ES-I3 (cell line): ENCODE data around the gene SRRT.
"Not testable (repeated sequence)": the region's sequence is repeated elsewhere in the genome, so short reads cannot be mapped to it uniquely, and the experiment has no call there.

Source experiments
- H3K36me3 ChIP-seq: 2 replicates; pipeline ENCODE4 v1.6.1; 2013; ENCODE audit warnings: mild to moderate bottlenecking, low read length, control low read depth, moderate library complexity; ENCODE audit not compliant: insufficient read depth
- H3K4me1 ChIP-seq: 2 replicates; pipeline ENCODE4 v1.6.1; 2013; ENCODE audit warnings: mild to moderate bottlenecking, control low read depth, low read length; ENCODE audit not compliant: insufficient read depth
- H3K9ac ChIP-seq: 2 replicates; pipeline ENCODE4 v1.6.1; 2013; ENCODE audit warnings: low read depth, mild to moderate bottlenecking, low read length, moderate library complexity
- H3K9me3 ChIP-seq: 2 replicates; pipeline ENCODE4 v1.6.1; 2013; ENCODE audit warnings: mild to moderate bottlenecking, low read length, moderate library complexity; ENCODE audit not compliant: control insufficient read depth, insufficient read depth

The SRRT gene

DNA sequence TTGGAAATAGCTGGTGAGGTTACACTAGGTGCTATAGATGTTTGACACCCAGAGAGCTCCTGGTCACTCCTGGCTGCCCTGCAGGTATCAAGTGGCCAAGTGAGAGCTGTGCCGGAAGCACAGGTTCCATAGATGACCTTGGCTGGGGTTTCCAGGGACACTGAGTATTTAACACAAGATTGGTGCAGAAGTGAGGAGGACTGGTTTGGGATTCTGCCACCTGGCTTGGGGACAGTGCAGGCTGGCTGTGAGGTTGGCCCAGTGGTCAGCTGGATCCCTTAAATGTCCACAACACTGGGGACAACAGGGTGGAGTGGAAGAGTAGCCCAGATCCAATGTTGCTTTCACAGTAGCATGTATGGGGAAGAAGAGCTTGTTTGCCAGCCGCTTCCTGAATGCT lies 26.1 kb downstream of the SRRT start:
- Histone ChIP-seq H3K9ac (no peak overlapping the region), H3K9me3 (no peaks in the 10 kb centered on the region), H3K36me3 (no peaks in the 10 kb centered on the region), H3K4me1 (no peaks in the 10 kb centered on the region)

- no peaks in the 10 kb centered on the region for H3K4me1 ChIP-seq
- H3K9me3 ChIP-seq = no peaks in the 10 kb centered on the region
- H3K36me3 ChIP-seq = no peaks in the 10 kb centered on the region
- no peak overlapping the region for H3K9ac ChIP-seq
Measured at GRCh38 chr7:100901921-100902332, 27.0 kb downstream of the SRRT start.

GRCh38 chr7:100902638-100903037 lies 27.7 kb downstream of the SRRT start:
- no peaks in the 10 kb centered on the region for H3K4me1 ChIP-seq
- no peak overlapping the region for H3K9ac ChIP-seq
- no peaks in the 10 kb centered on the region for H3K36me3 ChIP-seq
- no peaks in the 10 kb centered on the region for H3K9me3 ChIP-seq

- Histone ChIP-seq H3K9me3 (no peaks in the 10 kb centered on the region), H3K36me3 (no peaks in the 10 kb centered on the region), H3K4me1 (no peaks in the 10 kb centered on the region), H3K9ac (no peak overlapping the region)
Measured at GRCh38 chr7:100908512-100908911, 33.6 kb downstream of the SRRT start.

GRCh38 chr7:100910443-100910842 lies 35.5 kb downstream of the SRRT start:
- not testable (repeated sequence) for H3K9ac ChIP-seq, H3K4me1 ChIP-seq, H3K36me3 ChIP-seq, H3K9me3 ChIP-seq

- no peak overlapping the region for H3K9ac ChIP-seq
Measured at GRCh38 chr7:100911484-100911883, 36.6 kb downstream of the SRRT start.

GRCh38 chr7:100914208-100914878 lies 39.4 kb downstream of the SRRT start:
- H3K9me3 ChIP-seq = no peaks in the 10 kb centered on the region
- no peak overlapping the region for H3K9ac ChIP-seq
- peaks cover 9% of the 10 kb centered on the region; the same call in 1 of the 2 replicates for H3K4me1 ChIP-seq
- H3K36me3 ChIP-seq = no peaks in the 10 kb centered on the region

More at GRCh38 chr7:100911484-100911883, 36.6 kb downstream of the SRRT start:
- no peaks in the 10 kb centered on the region for H3K36me3 ChIP-seq
- no peaks in the 10 kb centered on the region for H3K9me3 ChIP-seq
- H3K4me1 ChIP-seq = peaks cover 4% of the 10 kb centered on the region; the same call in 1 of the 2 replicates

GRCh38 chr7:100914879-100915447 lies 40.1 kb downstream of the SRRT start:
- Histone ChIP-seq H3K36me3 (no peaks in the 10 kb centered on the region), H3K9me3 (no peaks in the 10 kb centered on the region), H3K4me1 (peaks cover 9% of the 10 kb centered on the region; the same call in 1 of the 2 replicates), H3K9ac (no peak overlapping the region)

GRCh38 chr7:100919335-100919734 lies 44.4 kb downstream of the SRRT start:
- not testable (repeated sequence) for H3K9ac ChIP-seq, H3K9me3 ChIP-seq, H3K36me3 ChIP-seq
- peaks cover 15% of the 10 kb centered on the region for H3K4me1 ChIP-seq

DNA sequence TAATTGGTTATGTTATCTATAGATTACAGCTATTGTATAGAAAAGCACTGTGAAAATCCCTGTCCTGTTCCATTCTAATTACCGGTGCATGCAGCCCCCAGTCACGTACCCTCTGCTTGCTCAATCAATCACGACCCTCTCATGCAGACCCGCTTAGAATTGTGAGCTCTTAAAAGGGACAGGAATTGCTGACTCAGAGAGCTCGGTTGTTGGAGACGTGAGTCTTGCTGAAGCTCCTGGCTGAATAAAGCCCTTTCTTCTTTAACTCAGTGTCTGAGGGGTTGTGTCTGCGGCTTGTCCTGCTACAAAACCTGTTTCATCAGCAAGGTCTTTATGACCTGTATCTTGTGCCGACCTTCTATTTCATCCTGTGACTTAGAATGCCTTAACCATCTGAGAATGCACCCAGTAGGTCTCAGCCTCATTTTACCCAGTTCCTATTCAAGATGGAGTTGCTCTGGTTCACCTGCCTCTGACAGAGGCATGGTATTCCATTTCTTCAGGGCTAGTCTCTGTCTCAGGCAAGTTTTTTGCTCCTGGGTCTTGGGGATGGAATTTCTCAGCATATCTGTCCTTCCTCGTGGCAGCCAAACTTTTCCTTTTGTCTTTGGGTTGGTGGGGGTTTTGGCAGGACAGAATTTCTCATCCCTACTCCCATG lies 45.0 kb downstream of the SRRT start:
- H3K9me3 ChIP-seq, H3K9ac ChIP-seq, H3K36me3 ChIP-seq: not testable (repeated sequence)
- H3K4me1 ChIP-seq = peaks cover 15% of the 10 kb centered on the region

DNA sequence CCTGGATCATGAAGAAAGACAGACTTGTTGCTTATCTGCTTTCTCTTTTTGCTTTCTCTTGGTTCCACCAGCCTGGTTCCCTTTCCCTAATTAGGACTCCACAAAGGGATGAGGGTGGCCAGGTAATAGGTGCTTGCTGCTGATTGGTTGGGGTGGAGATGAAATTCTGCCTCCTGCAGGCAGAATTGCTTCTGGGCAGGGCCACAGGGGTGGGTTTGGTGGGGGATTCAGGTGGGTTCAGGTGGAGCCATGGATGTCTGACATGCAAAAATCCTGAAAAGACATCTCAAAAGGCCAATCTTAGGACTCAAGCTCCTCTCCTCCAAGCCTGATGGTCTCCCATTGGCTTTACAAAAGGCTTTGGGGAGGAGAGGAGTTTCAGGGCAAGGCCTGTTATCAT lies 46.1 kb downstream of the SRRT start:
- peaks cover 15% of the 10 kb centered on the region for H3K4me1 ChIP-seq
- no peak overlapping the region for H3K9ac ChIP-seq
- H3K36me3 ChIP-seq = no peaks in the 10 kb centered on the region; the same call in 1 of the 2 replicates
- H3K9me3 ChIP-seq = no peaks in the 10 kb centered on the region

DNA sequence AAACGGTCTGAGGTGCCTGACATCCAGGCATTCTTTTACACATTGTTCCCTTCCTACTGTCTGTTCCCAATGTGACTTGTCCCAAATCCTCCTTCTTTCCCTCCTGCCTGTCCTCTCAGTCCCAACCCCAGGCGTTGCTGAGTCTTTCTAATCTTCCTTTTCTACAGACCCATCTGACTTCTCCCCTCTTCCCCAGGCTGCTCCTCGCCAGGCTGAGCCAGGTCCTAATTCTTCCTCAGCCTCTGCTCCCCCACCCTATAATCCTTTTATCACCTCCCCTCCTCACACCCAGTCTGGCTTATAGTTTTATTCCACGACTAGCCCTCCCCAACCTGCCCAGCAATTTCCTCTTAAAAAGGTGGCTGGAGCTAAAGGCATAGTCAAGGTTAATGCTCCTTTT lies 48.7 kb downstream of the SRRT start:
- H3K9me3 ChIP-seq, H3K9ac ChIP-seq, H3K36me3 ChIP-seq: not testable (repeated sequence)
- peaks cover 11% of the 10 kb centered on the region for H3K4me1 ChIP-seq

DNA sequence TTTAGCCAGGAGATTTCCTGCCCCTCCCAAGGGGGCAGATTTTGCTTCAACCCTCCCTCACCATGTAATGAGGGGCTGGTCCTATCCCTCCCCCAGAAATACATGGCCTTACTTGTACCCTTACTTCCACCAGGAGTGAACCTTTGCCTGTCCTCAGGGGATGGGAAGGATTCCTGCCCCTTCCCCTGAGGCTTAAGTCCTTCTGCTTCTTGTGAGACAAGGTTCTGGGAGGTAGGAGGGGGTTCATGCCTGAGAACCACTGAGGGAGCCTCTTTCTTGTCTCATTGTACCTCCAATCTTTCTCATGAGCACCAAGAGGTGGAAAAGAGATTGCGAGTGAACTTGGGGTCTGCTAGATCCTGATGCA lies 54.9 kb downstream of the SRRT start:
- no peaks in the 10 kb centered on the region; the same call in 1 of the 2 replicates for H3K36me3 ChIP-seq
- no peak overlapping the region for H3K9ac ChIP-seq
- H3K9me3 ChIP-seq = peaks cover 3% of the 10 kb centered on the region; the same call in 1 of the 2 replicates
- H3K4me1 ChIP-seq = peaks cover 7% of the 10 kb centered on the region

DNA sequence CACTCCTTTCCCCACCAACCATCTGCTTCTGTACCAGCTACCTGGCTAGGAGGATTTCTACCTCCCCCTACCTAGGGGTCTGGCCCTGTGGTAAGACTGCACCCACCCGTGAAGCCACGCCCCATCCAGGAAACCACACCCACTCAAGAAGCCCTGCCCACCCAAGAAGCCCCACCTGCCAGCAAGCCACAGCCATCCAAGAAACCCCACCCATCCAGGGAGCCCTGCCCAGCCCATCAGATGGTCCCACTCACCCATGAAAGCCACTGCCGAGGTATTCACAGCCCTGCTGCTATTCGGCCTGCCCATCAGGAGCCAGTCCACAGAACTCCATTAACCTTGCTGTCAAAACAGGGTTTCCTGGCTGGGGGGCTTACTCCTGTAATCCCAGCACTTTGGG lies 58.8 kb downstream of the SRRT start:
- H3K36me3 ChIP-seq = no peaks in the 10 kb centered on the region
- H3K9me3 ChIP-seq = peaks cover 3% of the 10 kb centered on the region; the same call in 1 of the 2 replicates
- H3K9ac ChIP-seq = no peak overlapping the region
- H3K4me1 ChIP-seq = peaks cover 7% of the 10 kb centered on the region

GRCh38 chr7:100935381-100935780 lies 60.5 kb downstream of the SRRT start:
- H3K4me1 ChIP-seq, H3K36me3 ChIP-seq, H3K9ac ChIP-seq, H3K9me3 ChIP-seq: not testable (repeated sequence)
